ENCODE measurements around the gene PTHLH. TPM values are rescaled to one million over a fixed set of nuclear protein-coding genes. Genes with fewer than 3 reads are reported as not detected.

Gene PTHLH
- total and polyA plus RNA-seq, 2 experiments from 2014 or later: not detected

- TF ChIP-seq ZNF462 (CRISPR knock-in tag; IDR thresholded peaks at IDR 0.05): no peak
Observed at GRCh38 chr12:27973487-27973890, 956 bp upstream of the PTHLH start (continued).

- H3K36me3 Mint-ChIP-seq (ENCODE audit: low read depth): peaks cover 3% of the 10 kb centered on the region; the same call in 1 of the 3 replicates
- Histone ChIP-seq H3K36me3 (ENCODE audit: insufficient read depth) (no peaks in the 10 kb centered on the region), H3K79me2 (replicated peaks; ENCODE audit: insufficient read depth) (no peaks in the 10 kb centered on the region), H3F3A (replicated peaks; ENCODE audit: low read depth) (peaks cover 12% of the 10 kb centered on the region), H3K4me1 (ENCODE audit: insufficient read depth) (peaks cover 67% of the 10 kb centered on the region), H3K27ac (ENCODE audit: low read depth) (no peak overlapping the region), H3K4me2 (peak overlapping the region; percentile 86), H2AFZ (no peak overlapping the region), H3K27me3 (ENCODE audit: insufficient read depth) (peaks cover 98% of the 10 kb centered on the region), H3K9me2 (ENCODE audit: insufficient read depth) (no peaks in the 10 kb centered on the region), H4K20me1 (replicated peaks; ENCODE audit: insufficient read depth) (0 out of 2 replicates have a peak, but pooled peaks cover 5% of the 10 kb centered on the region), H3K4me3 (peak overlapping the region; percentile 60)
- peak; percentile 16 for TF ChIP-seq EZH2 (IDR thresholded peaks at IDR 0.05; ENCODE audit: low read depth, unreplicated experiment)
- TF ChIP-seq ZNF462 (CRISPR knock-in tag; IDR thresholded peaks at IDR 0.05): no peak
- no peaks in the 10 kb centered on the region for H3K9me3 Mint-ChIP-seq
- peaks cover 96% of the 10 kb centered on the region for H3K27me3 Mint-ChIP-seq (ENCODE audit: insufficient read depth, low read depth, poor library complexity)
- peaks cover 54% of the 10 kb centered on the region for H3K4me1 Mint-ChIP-seq
- DNase-seq (ENCODE audit: low spot score) (no peak), ATAC-seq (no peak)
- peak overlapping the region; percentile 74 for H3K4me3 Mint-ChIP-seq
- no peak overlapping the region for H3K27ac Mint-ChIP-seq
Observed at GRCh38 chr12:27971606-27972005, 927 bp downstream of the PTHLH start.

All from GM23338 (cell line).